ENCODE results near the gene CDK13.

CDK13 gene

DNA sequence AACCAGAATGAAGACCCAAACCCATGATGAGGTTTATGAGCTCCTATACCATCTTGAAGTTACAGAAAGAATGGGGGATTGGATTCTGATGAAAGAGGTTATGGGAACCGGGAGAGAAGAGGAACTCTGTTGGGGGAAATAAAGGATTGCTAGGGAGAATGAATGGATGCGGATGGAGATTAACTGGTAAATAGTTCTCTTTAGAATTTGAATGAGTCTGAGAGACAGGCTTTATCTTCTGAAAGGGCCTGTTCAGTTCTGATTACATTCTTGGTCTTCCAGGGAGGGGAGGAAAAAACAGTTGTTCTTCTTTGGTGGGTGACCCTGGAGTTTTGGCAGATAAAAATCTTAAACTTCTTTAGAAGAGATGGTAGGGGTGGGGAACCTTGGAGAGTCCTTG lies 198.6 kb downstream of the CDK13 start:
- no peak for DNase-seq (ENCODE audit: low read depth)

Measured in stimulated activated CD8-positive, alpha-beta memory T cell treated with anti-CD3 and anti-CD28 coated beads, Interleukin-15, amount 100 ng/mL, for 24 hours (primary cell).